HG03521 (cell line): ENCODE data around the gene KRTAP10-12.
"Not testable (repeated sequence)": the region's sequence is repeated elsewhere in the genome, so short reads cannot be mapped to it uniquely, and the experiment has no call there.

ENCODE experiments used
- ATAC-seq: cut with Tn5 transposase; IDR thresholded peaks from one replicate; pipeline ENCODE4 v1.9.1; 2021; ENCODE audit warnings: mild to moderate bottlenecking, moderate library complexity; ENCODE audit not compliant: unreplicated experiment

The KRTAP10-12 gene, protein sequence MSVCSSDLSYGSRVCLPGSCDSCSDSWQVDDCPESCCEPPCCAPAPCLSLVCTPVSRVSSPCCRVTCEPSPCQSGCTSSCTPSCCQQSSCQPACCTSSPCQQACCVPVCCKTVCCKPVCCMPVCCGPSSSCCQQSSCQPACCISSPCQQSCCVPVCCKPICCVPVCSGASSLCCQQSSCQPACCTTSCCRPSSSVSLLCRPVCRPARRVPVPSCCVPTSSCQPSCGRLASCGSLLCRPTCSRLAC

GRCh38 chr21:44697172-44697810 lies at the start of gene KRTAP10-12:
KRTAP10-12 (plus strand) TSS chr21:44697172; CDS start chr21:44697202, 30 bp downstream.
- not testable (repeated sequence) for ATAC-seq

DNA sequence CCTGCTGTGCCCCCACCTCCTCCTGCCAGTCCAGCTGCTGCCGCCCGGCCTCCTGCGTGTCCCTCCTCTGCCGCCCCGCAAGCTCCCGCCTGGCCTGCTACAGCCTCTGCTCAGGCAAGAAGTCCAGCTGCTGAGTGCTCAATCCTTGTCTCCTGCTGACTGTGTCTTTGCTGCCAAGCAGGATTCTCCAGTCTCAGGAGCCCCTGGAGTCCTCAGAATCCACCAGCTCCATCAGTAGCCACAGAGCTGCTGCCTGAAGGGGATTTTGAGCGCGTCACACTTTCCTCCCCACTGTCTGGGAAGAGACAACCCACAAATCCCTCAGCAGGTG lies 49.8 kb upstream of the KRTAP10-12 start:
- no peak for ATAC-seq

GRCh38 chr21:44648557-44649311 lies 48.2 kb upstream of the KRTAP10-12 start:
- no peak for ATAC-seq

GRCh38 chr21:44649521-44650100 lies 47.4 kb upstream of the KRTAP10-12 start:
- no peak for ATAC-seq

- no peak for ATAC-seq
Measured at GRCh38 chr21:44650265-44650972, 46.6 kb upstream of the KRTAP10-12 start.

GRCh38 chr21:44650973-44651675 lies 45.8 kb upstream of the KRTAP10-12 start:
- no peak for ATAC-seq

- ATAC-seq, result no peak
Measured at GRCh38 chr21:44653123-44653522, 43.8 kb upstream of the KRTAP10-12 start.

DNA sequence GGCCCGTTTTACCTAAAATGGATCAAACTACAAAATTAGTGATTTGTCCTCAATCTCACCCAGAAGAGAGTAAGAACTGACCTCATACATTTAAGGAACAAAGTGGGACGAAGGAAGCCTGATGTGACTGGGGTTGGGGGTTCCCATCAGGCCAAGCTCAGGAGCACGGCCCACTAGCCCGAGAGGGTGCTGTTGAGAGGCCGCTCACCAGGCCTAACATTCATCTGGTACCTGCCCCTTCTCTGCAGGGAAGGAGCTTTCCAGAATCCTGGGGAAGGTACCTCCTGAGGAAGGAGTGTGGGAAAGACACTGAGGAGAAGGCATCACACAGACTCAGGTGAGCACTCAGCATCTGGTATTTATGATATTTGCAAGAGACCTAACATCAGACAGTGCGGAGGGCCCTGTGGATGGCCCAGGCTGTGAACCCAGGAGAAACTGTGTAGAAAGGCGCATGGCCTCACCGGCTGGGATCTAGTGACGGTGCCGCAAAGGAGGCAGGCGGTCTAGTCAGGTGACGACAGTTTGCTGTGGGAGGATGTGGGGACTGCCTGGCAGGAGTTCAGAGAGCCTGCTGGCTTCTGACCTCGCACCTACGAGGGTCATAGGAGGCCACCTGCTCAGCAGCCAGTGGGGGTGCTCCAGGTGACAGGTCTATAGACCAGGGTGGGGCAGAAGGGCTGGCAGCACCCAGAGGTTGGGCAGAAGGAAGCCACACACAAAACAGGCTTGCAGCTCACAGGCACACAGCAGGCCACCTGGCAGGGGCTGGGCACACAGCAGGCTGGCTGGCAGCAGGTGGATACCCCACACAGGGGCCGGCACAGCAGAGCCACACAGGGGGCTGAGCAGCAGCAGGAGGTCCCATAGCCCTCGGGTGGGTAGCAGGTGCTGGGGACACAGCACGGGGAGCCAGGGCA lies 43.1 kb upstream of the KRTAP10-12 start:
- no peak for ATAC-seq

DNA sequence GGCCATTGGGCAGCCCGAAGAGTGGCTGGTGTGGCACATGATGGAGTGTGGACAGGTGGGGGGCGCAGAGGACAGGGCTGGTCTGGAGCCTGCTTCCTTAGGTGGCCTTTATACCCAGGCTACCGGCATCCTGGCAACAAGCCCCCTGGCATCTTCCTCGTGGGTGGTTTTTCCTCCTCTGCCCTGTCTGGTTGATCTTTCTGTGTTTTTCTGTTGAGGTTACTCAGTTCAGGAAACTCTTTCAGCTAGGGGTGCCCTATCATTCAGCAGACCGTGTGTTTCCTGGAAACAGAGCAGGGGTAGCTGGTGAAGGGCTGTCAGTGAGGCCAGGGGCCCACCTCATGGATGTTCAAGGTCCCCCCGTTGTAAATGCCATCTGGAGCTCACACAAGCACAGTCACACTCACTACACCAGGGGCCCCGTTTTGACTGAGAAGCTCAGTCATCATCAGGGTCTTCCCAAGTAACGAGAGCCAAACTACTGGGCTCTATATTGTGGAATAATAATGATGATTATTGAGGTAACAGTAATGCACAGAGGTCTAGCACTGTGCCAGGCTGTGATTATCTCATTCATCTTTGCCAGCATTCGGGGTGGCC lies 42.3 kb upstream of the KRTAP10-12 start, which contains the start of gene KRTAP12-4:
KRTAP12-4 (minus strand) TSS at position 84 of the 600 bp plus-strand sequence; CDS start at position 39, 45 bp downstream.
- ATAC-seq, result no peak

- ATAC-seq, result no peak
Measured at GRCh38 chr21:44656868-44657267, 40.1 kb upstream of the KRTAP10-12 start.

- no peak for ATAC-seq
Measured at GRCh38 chr21:44657635-44658540, 39.1 kb upstream of the KRTAP10-12 start, which contains the start of gene KRTAP12-3. KRTAP12-3 (plus strand) TSS chr21:44657932; CDS start chr21:44657980, 48 bp downstream.

DNA sequence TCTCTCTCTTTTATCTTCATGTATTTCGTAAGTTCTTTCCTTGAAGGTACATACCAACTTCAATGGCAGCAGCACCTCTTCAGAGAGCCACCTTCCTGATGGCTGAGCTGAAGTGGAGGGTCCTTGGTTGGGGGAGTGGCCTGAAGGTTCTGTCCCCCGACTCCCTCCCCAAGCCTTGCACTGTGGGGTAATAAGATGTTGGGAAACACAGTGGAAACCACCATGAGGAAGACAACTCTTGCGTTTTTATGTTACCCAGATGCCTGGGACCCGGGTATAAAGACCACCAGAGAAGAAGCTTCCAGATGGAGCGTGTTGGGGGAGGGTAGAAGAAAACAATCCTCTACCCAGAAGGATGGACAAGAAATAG lies 38.4 kb upstream of the KRTAP10-12 start:
- no peak for ATAC-seq

DNA sequence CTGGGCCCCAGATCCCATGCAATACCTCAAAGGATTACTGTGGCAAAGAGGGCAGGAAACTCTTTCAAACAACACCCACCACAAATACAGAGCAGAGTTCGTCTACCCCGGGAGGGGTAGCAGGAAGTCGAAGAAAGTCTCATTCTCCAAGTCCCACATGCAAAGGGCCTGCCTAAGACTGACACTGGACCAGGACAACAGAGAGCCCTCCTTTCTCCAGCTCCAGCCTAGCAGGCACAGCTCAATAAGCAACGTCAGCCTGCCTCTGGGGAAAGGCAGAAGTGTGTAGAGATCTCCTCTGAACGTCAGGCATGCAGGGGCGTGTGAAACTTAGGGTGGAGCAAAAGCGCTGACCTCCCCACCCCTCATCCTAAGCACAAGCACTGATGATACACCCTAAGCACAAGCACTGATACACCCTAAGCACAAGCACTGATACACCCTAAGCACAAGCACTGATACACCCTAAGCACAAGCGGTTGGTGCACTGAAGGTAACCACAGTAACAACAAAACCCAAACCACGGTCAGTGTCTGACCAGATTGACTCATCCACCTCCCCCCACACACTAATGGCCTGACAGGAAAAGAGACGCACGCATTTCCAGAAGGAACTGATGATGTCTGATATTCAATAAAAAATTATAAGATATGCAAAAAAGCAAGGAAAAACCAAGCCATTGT lies 37.9 kb upstream of the KRTAP10-12 start:
- ATAC-seq, result no peak

- ATAC-seq, result not testable (repeated sequence)
Measured at GRCh38 chr21:44661567-44661966, 35.4 kb upstream of the KRTAP10-12 start.

DNA sequence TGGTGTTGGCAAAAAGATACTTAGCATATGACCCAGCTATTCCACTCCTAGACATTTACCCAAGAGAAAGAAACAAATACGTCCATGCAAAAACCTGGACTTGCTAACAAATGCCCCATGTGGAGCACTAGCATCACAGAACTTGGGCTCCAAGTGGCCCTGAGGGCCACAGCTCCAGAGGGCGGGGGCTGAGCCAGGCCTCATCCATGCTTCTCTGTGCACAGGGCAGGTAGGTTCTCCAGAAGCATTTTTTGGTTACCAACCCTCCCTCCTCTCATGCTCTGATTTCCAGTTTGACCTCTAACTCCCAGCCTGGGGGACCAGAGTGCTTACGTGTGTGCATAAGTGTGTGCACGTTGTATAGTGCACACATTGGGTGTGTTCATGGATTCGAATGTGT lies 32.3 kb upstream of the KRTAP10-12 start:
- no peak for ATAC-seq

GRCh38 chr21:44666401-44667320 lies 30.3 kb upstream of the KRTAP10-12 start, which contains the start of gene KRTAP12-2:
KRTAP12-2 (minus strand) TSS chr21:44666927; CDS start chr21:44666886, 41 bp downstream.
- ATAC-seq, result no peak
